ENCODE data around the gene LYPD3.
"Not testable (repeated sequence)": the region's sequence is repeated elsewhere in the genome, so short reads cannot be mapped to it uniquely, and the experiment has no call there.

LYPD3 gene

DNA sequence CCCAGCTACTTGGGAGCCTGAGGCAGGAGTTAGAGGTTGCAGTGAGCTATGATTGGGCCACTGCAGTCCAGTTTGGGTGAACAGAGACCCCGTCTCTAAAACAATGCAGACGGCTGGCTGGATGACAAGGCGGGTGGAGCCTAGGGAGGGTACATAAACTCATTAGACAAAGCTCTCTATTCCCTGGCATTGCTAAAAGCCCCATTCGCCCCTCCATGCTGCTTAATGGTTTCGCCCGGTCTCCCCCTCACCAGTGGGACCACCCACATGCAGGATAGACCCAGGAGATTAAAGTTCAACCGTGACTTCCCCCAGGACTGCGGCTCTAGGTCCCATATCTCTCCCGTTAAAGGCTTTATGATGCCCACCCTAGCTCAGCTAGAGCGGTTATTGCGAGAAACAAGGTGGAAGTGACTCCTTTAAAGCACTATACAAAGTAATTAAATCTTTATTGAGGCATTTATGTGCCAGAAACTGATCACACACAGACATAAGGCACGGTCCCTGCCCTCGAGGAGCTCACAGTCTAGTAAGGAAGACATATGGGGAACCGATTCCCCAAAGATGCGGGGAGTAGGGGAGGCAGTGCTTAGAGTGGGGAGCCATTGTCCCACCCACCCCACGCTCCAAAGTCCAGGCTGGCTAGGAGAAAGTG is 4.9 kb downstream of the LYPD3 start:
- DNase-seq, result no peak

DNA sequence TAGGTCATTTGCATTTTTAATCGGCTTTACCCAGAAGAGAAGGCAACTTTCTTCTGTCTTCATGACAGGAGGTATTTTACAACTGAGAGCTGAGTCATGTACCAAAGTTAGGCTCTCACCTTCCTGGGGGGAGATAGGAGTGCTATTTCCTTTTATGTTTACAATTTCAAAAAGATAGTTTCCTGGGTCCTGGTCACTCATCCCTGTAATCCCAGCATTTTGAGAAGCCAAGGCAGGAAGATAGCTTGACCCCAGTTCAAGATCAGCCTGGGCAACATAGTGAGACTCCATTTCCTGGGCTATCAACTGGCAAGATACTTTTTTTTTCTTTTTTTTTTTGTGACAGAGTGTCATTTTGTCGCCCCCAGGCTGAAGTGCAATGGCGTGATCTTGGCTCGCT is 7.6 kb downstream of the LYPD3 start:
- no peak for DNase-seq

DNA sequence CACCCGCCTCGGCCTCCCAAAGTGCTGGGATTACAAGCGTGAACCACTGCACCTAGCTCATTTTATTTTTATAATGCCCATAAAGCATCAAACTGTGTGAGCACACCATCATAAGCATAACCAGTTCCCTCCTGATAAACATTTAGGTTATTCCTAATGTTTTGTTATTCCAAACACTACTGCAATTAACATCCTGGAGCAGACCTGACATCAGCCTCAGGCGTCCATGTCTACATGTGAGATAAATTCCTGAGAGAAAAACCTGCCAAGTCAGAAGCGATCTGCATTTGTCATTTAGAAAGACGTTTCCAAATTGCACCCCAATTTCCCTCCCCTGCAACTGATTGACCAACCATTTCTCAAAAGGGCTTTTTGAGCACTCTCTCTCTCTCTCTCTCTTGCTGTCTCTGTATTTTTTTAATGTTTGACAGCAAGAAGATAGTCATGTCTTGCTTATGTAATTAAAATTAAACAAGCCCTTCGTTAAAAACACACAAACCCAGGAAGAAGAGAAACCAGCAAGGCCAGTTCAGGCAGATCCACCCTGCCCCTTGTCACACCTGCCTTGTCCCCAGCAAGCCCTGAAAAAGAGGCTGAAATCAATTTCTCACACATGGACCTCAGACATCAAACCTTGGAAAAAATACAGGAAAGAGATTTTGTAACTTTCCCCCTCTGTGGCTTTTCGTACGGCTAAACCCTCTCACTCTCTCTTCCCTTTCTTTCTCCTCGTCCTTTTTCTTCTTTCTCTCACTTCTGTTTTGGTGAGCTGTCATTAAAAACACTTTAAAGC is 9.9 kb downstream of the LYPD3 start:
- DNase-seq, result no peak

DNA sequence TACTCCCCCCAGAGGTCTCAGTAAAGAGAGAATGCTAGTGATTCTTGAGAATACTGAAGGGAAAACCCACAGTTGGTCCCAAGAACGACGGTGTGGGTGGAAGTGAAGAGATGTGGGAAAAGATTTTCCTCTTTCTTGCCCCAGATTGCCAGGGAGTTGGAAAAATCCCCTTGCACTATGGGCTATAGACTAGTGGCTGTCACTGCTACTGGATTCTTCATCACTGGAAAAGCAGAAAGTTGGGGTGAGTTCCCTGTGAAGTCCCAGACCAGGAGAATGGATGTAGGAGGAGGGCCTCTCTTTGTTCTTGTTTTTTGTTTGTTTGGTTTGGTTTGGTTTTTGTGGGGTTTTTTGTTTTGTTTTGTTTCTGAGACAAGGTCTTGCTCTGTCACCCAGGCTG is 11.4 kb downstream of the LYPD3 start:
- DNase-seq, result no peak

DNA sequence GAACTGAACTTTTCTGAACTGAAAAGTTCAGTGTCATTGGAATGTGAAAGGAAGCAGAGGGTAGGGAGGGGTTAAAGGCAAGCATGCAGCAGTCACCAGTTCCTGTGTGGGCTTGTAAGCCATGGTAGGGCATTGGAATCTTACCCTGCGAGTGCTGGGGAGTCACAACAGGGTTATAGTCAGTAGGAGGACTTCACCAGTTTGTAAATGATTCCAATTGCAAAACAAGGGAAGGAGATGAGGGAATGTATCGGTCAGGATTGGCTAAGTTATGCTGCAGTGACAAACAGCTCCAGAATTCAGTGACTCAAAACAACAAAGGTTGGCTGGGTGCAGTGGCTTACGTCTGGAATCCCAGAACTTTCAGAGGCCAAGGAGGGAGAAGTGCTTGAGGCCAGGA is 12.8 kb downstream of the LYPD3 start:
- DNase-seq, result no peak

DNA sequence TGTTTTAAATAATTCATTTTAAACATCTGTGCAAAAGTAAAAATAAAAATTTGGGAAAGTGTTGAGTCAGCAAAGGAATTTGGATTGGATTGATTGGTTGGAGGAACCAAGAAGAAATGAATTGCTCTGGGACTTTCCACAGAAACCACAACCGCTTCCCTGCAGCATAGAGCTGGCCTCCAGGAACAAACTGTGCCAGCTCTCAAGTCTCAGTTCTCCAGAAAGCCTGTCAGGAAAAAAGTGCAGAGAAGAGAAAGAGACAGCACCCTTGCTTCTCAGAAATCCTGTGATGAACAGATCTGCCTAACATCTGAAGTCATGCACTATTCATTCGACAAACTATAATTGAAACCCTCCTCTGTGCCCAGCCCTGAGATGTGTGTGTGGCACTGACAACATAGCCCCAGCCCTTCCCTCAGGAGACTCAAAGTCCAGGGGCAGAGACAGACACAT is 14.8 kb downstream of the LYPD3 start:
- no peak for DNase-seq

DNA sequence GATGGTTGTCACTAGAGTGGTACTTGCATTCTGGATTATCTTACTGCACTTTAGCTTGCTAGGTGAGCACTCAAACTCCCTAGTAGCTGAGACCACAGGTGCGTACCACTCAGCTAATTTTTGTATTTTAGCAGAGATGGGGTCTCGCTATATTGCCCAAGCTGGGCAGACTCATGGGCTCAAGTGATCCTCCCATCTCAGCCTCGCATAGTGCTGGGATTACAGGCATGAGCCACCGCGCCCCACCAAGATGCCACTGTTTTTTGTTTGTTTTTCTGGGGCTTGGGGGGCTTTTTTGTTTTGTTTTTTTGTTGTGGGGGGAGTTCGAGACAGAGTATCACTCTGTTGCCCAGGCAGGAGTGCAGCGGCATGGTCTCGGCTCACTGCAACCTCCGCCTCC is 17.8 kb downstream of the LYPD3 start:
- no peak for DNase-seq

DNA sequence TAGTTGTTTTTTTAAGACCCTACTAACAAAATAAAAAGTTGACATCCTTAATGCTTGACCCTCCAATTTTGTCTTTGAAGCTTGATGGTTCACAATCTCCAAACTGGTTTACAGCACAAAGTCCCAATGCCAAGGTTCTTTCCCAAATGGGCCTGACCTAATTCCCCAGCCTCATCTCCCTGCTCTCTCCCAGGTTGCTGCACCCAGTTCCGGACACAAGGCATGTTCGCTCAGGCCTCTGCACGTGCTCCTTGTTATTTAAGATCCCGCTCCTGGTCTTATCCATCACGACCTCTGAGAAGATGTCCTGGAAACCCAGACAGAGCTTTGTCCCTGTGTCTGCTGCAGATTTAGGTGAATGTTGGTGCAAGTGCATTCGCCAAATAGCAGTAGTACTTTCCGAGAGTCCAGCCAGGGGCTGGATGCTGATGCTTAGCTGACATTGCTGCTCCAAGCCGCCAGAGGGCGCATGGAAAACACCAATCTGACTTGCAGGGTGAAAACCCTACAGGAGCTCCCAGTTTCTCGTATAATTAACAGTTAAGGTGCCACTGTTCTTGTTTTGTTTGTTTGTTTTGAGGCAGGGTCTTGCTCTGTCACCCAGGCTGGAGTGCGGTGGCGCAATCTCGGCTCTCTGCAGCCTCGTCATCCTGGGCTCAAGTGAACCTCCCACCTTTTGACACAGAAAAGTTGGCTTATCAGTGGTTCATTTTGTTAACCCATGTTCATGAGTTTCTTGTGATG is 18.5 kb downstream of the LYPD3 start:
- no peak for DNase-seq

DNA sequence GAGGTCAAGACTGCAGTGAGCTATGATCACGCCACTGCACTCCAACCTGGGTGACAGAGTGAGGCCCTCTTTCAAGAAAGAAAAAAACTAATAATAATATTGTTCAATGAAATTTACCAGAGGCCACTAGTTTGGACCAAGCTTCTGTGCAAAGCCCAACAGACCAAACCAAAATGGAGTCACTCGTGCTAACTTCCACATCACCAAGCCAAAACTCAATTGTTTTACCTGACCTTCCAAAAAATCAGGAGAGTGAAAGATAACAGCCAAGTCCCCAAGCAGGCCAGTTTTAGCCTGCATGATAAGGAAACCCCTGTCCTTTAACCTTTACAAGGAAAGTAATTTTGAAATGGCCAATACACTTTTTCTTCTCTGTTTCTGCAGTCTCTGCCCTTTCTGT is 20.0 kb downstream of the LYPD3 start:
- no peak for DNase-seq

DNA sequence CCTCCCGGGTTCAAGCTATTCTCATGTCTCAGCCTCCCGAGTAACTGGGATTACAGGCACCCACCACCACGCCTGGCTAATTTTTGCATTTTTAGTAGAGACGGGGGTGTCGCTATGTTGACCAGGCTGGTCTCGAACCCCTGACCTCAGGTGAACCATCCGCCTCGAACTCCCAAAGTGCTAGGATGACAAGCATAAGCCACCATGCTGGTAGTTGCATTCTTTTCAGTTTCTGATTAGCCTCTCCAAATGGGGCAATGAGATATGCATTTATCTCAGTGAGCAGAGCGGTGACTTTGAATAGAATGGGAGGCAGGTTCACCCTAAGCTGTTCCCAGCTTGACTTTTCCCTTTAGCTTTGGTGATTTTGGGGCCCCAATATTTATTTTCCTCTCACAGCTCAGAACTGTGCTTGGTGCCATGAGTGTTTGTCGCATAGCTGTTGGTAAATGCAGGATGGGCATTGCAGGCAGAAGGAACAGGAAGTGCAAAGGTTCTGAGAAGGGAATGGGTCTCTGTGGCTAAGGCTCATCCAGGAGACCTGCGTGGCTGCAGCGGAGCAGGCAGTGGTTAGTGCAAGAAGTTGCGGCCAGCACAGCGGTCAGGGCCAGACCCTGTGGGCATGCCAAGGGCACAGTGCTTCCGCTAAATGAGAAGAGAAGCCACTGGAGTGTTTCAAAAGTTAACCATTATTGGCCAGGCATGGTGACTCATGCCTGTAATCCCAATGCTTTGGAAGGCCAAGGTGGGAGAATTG is 20.7 kb downstream of the LYPD3 start:
- DNase-seq, result no peak

DNA sequence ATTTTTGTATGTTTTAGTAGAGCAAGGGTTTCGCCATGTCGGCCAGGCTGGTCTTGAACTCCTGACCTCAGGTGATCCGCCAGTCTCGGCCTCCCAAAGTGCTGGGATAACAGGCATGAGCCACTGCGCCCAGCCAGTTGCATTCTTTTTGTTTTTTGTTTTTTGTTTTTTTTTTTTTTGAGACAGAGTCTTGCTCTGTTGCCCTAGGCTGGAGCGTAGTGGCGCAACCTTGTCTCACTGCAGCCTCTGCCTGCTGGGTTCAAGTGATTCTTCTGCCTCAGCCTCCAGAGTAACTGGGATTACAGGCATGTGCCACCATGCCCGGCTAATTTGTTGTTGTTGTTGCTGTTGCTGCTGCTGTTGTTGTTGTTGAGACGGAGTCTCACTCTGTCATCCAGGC is 21.3 kb downstream of the LYPD3 start:
- DNase-seq, result not testable (repeated sequence)

DNA sequence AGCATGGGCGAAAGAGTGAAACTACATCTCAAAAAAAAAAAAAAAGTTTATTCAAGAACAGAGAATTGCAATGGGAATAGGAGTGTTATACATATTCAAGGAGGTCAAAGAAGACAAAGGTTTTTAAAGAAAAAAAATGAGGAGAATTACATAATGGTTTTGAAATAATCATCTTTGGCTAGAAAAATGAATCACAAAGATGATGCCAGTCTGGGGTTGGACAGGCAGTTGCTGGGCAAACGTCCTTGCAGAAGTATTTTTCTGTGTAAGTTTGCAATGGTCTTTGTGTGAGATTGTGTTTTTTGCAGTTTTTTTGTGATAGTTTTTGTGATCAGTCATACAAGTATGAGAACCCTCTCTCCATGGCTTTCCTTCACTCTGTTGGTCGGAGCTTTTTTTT is 23.7 kb downstream of the LYPD3 start:
- DNase-seq, result no peak

DNA sequence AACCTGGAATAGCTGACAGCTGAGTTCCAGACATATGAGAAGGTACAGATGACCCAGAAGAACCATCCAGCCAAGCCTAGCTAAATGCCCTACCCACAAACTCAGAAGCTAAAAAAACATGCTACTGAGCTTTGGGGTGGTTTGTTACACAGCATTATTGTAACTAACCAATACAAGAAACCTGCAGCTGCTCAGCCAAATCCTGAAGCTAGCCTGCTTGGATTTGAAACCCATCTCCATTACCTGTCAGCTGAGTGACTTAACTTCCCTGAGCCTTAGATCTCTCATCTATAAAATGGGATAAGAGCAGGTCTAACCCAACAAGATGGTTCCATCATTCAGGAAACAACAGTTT is 25.7 kb downstream of the LYPD3 start:
- DNase-seq, result no peak

DNA sequence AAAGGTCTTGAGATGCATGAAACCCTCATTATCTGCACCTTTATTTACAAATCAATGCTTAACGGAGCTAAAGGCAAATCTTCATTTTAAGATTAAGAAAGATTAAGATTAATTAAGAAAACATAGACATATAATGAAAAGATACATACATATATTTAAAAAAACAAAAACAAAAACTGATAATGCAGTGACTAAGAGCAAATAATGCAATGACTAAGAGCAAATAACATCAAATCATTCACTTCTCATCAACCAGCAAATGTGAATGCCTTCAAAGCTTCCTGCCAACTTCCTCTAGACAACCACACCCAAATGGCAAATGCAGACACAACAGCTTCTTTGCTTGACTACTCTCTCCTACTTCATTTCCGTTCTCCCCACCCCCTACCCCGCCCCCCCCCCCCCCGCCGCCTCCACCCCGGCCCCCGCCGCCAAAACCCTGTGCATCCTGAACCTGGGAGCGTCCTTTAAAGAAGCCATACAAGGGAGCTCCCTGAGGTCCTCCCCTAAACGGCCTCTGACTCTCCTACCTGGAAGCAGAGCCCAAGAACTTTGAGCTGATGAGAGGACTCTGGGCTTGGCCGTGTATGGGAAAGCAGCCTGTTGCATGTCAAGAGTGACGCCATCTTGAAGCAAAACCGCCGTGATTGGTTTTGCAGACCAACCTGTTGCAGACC is 26.2 kb downstream of the LYPD3 start:
- DNase-seq, result no peak

DNA sequence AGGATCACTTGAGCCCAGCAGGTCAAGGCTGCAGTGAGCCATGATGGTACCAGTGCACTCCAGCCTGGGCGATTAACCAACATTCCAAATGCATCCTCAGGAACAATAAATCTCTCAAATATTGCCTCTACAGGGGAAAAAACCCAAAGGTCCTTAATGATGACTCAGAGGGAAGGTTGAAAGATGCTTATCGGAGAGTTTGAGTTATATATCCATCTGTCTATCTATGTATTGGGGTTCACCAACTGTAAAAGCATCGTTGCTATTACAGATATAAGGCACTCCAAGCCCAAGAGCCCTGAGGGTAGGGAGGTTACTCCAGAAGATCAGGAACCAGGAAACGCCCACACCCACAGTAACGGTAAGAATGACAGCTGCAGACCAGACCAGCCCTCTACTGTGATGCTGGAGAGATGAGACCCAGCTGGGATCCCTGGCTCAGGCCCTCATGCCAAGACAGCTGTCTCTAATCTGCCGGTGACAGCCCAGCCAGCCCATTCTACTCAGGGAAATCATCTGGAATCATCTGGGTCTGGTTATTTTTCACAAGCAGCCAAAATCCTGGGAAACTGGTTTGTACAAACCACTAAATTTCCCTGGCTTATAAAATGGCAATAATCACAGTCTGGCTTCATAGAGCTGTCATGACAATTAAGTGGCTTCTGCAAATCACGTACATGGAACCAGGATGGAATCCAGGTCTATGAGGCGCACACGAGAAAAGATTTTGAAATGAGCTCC is 26.9 kb downstream of the LYPD3 start:
- DNase-seq, result no peak

DNA sequence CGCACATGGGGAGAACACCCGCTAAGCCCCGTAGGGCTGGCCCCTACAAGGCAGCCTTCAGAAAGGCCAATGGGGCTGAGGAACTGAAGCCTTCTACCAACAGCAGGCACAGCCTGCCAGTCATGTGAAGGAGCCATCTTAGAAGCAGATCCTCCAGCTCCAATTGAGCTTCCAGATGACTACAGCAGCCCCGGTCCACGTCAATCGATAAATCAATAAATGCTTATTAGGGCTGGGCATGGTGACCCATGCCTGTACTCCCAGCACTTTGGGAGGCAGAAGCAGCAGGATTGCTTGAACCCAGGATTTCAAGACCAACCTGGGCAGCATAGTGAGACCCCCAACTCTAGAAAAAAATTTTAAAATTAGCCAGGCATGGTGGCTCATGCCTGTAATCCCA is 27.7 kb downstream of the LYPD3 start:
- no peak for DNase-seq

DNA sequence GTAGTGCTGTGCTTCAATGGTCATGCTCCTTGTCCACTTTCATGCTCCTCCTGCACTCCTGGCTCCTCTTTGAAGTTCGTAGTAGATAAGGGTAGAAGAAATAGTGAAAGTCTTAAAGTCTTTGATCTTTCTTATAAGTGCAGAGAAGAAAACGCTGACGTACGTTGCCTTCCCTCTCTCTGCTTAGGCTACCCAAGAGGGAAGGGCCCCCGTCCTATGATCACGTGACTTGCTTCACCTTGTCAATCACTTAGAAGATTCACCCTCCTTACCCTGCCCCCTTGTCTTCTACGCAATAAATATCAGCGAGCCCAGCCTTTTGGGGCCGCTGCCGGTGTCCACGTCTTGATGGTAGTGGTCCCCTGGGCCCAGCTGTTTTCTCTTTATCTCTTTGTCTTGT is 28.1 kb downstream of the LYPD3 start:
- not testable (repeated sequence) for DNase-seq

DNA sequence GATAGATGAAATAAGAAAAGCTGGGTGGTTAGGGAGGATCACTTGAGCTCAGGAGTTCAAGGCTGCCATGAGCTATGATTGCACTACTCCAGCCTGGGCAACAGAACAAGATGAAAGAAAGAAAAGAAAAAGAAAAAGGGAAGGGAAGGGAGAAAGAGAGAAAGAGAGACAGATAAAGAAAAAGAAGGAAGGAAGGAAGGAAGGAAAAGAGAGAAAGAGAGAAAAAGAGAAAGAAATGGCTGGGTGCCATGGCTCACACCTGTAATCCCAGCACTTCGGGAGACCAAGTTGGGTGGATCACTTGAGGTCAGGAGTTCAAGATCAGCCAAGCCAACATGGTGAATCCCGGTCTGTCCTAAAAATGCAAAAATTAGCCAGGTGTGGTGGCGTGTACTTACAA is 29.6 kb downstream of the LYPD3 start:
- no peak for DNase-seq

DNA sequence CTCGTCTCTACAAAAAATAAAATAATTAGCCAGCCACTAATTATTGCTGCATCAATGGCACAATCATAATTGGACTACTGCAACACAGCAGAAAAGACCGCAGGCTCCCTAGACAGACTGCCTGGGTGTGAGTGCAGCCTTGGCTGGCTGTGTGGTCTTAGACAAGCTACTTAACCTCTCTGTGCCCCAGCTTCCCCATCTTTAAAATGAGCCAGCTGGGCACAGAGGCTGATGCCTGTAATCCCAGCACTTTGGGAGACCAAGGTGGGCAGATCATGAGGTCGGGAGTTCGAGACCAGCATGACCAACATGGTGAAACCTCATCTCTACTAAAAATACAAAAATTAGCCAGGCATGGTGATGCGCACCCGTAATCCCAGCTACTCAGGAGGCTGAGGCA is 31.7 kb downstream of the LYPD3 start:
- no peak for DNase-seq

DNA sequence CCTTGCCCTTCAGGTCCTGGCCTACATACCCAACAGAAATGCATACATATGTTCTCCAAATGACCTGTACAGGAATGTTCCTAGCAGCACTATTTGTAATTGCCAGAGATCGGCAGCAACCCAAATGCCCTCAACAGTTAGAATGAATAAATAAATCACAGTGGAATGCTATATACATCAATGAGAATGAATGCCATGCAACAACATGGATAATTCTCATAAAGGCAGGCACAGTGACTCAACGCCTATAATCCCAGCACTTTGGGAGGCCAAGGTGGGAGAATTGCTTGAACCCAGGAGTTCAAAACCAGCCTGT is 32.1 kb downstream of the LYPD3 start:
- DNase-seq, result no peak

DNA sequence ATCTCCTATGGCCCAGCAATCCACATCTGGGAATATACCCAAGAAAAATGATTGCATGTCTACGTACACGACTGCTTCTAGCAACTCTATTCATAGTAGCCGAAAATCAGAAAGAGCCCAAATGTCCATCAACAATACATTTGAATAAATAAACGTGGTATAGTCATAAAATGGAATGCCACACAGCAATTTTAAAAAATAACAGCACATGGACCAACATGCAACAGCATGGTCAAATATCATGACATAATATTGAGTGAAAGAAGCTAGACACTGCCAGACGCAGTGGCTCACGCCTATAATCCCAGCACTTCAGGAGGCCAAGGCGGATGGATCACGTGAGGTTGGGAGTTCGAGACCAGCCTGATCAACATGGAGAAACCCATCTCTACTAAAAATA is 34.4 kb downstream of the LYPD3 start:
- DNase-seq, result no peak

DNA sequence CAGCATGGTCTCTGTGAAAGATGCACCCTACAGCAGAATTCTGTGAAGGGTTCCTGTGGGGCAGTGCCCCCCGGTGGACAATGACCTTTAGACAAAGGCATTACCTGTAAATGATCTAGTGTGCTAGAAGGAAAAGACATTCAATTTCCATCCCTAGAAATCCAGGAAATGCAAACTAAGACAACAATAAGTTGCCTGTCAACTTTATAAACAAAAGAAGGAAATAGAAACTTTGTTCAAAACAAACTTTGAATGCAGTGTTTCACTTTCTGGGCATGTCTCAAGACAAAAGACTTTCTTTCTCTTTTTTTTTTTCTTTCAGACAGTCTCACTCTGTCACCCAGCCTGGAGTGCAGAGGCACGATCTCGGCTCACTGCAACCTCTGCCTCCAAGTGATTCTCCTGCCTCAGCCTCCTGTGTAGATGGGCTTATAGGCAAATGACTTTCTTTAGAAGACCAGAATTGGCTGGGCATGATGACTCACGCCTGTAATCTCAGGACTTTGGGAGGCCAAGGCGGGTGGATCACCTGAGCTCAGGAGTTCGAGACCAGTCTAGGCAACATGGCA is 35.2 kb downstream of the LYPD3 start:
- no peak for DNase-seq

Data from NCI-H524 treated with DMSO at 0.1 percent for 48 hours (cell line).